22Rv1 (cell line): Measurements from ENCODE around the gene NHERF1.

Experiments
- CTCF ChIP-seq: fragments of 450-650 bp; IDR thresholded peaks from 2 replicates; pipeline ENCODE4 v1.5.1; 2017; ENCODE audit warnings: mild to moderate bottlenecking
- ZFX ChIP-seq: fragments of 450-650 bp; IDR thresholded peaks from 2 replicates; pipeline ENCODE4 v1.6.1; 2017; ENCODE audit warnings: antibody characterized with exemption, borderline replicate concordance

GRCh38 chr17:74795327-74796020, 47.0 kb downstream of the NHERF1 start:
- TF ChIP-seq CTCF (no peak), ZFX (no peak)
